DND-41 (cell line): Measurements from ENCODE around the gene ARHGAP18.

Source experiments
- EZH2 ChIP-seq: IDR thresholded peaks from 3 replicates; pipeline ENCODE4 v1.6.1; 2012; ENCODE audit warnings: borderline replicate concordance, low read depth, mild to moderate bottlenecking, moderate library complexity, low read length, inconsistent platforms; ENCODE audit not compliant: severe bottlenecking
- TF ChIP-seq, protein P1 (sequence below): IDR thresholded peaks from 2 replicates; pipeline ENCODE4 v1.5.1; 2012; ENCODE audit warnings: borderline replicate concordance, low read length, moderate library complexity, mild to moderate bottlenecking; ENCODE audit not compliant: poor library complexity, severe bottlenecking; ENCODE audit errors: extremely low read depth

DNA sequence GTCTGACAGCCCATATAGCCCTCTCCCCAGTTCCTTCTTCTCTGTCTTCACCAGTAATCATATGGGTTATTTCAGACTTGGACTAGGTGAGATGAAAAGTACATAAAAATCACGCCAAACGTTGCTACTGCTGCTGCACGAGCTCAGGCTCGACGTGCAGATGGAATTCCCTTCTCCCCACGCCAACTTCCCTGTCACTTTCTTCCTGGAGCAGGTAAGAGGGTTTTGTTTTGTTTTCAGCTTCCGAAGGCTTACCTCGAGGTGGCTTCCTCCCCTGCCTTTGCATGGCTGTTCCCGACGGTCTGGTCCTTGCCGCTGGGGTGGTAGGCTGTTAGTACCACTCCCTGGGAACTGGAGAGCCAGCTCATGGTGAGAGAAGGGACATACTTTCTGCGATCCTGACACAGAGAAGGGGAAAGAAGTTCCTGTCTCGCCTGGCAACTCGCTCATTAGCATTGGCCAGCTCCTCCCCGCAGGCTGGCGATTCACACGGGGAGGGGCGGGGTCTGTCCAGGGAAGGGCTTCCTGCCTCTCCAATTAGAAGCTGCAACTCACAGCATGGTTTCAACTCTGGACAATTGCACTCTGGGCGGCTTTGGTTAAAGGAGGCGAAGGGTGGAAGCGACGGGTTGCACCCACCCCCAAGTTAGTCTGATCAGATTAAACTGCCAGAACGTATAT is at the start of gene ARHGAP18:
- TF ChIP-seq, protein P1, sequence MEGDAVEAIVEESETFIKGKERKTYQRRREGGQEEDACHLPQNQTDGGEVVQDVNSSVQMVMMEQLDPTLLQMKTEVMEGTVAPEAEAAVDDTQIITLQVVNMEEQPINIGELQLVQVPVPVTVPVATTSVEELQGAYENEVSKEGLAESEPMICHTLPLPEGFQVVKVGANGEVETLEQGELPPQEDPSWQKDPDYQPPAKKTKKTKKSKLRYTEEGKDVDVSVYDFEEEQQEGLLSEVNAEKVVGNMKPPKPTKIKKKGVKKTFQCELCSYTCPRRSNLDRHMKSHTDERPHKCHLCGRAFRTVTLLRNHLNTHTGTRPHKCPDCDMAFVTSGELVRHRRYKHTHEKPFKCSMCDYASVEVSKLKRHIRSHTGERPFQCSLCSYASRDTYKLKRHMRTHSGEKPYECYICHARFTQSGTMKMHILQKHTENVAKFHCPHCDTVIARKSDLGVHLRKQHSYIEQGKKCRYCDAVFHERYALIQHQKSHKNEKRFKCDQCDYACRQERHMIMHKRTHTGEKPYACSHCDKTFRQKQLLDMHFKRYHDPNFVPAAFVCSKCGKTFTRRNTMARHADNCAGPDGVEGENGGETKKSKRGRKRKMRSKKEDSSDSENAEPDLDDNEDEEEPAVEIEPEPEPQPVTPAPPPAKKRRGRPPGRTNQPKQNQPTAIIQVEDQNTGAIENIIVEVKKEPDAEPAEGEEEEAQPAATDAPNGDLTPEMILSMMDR: no peak
- no peak for TF ChIP-seq EZH2
